SJCRH30 (cell line): ENCODE results near the gene KCNT2. TPM values are rescaled to one million over a fixed set of nuclear protein-coding genes. Genes with fewer than 3 reads are reported as not detected.

ENCODE experiments used
- DNase-seq, 2 experiments: peaks; one replicate each; pipeline ENCODE4 v3.0.0-alpha.2; 2015 to 2020
- H3K27ac ChIP-seq: fragments of 250-450 bp; sonication (Bioruptor Pico); 2 replicates; pipeline ENCODE4 v1.5.1; 2020; ENCODE audit warnings: mild to moderate bottlenecking, moderate library complexity
- H3K27me3 ChIP-seq: fragments of 250-450 bp; sonication (Bioruptor Pico); 2 replicates; pipeline ENCODE4 v1.5.1; 2020; ENCODE audit warnings: mild to moderate bottlenecking, moderate library complexity
- H3K36me3 ChIP-seq: fragments of 250-450 bp; sonication (Bioruptor Pico); 2 replicates; pipeline ENCODE4 v1.5.1; 2020; ENCODE audit warnings: mild to moderate bottlenecking, moderate library complexity
- H3K4me1 ChIP-seq: fragments of 250-450 bp; sonication (Bioruptor Pico); 2 replicates; pipeline ENCODE4 v1.5.1; 2020; ENCODE audit warnings: mild to moderate bottlenecking, moderate library complexity
- H3K4me3 ChIP-seq: fragments of 250-450 bp; sonication (Bioruptor Pico); 2 replicates; pipeline ENCODE4 v1.5.1; 2020; ENCODE audit warnings: mild to moderate bottlenecking, moderate library complexity
- H3K9me3 ChIP-seq: fragments of 250-450 bp; sonication (Bioruptor Pico); replicated peaks from 2 replicates; pipeline ENCODE4 v1.5.1; 2020; ENCODE audit warnings: mild to moderate bottlenecking, moderate library complexity
- total RNA-seq: library from RNA; depleted of rRNA; stranded (reverse); fragments of >200 nt; shearing (Covaris generic); gene quantifications from 2 replicates; pipeline ENCODE4 v1.2.3, GENCODE V29; 2014; rRNA removed

The KCNT2 gene
- total RNA-seq, 1 experiment from 2014 or later = 2.7 TPM

- Histone ChIP-seq H3K9me3 (no peaks in the 10 kb centered on the region), H3K4me3 (no peak overlapping the region), H3K4me1 (no peaks in the 10 kb centered on the region), H3K36me3 (no peaks in the 10 kb centered on the region), H3K27ac (no peak overlapping the region), H3K27me3 (no peaks in the 10 kb centered on the region)
- DNase-seq = peak in 1 of 2 experiments; percentile 0
Measured at GRCh38 chr1:196180847-196181593, 427.2 kb downstream of the KCNT2 start.

- Histone ChIP-seq H3K36me3 (no peaks in the 10 kb centered on the region), H3K4me3 (no peak overlapping the region), H3K9me3 (no peaks in the 10 kb centered on the region), H3K4me1 (no peaks in the 10 kb centered on the region), H3K27ac (no peak overlapping the region), H3K27me3 (no peaks in the 10 kb centered on the region)
- no peak for DNase-seq
Measured at GRCh38 chr1:196178083-196178635, 430.1 kb downstream of the KCNT2 start.

Other genes starting within 250 kb of the KCNT2 start
- gene CFH, start 43.6 kb upstream of the KCNT2 start, total RNA-seq = 80.6 and 84.2 TPM in 2 replicates
- 0.77 and 0.99 TPM in 2 replicates for gene CFHR3, start 166.4 kb upstream of the KCNT2 start, total RNA-seq
- gene CFHR1, start 211.3 kb upstream of the KCNT2 start, total RNA-seq = 0.10 TPM in 1 of 2 replicates, not detected in the other